HL-60 (cell line): Measurements from ENCODE around the gene SPATA25.
"Not testable (repeated sequence)": the region's sequence is repeated elsewhere in the genome, so short reads cannot be mapped to it uniquely, and the experiment has no call there.

Experiments used
- DNase-seq, 2 experiments: peaks; one replicate each; pipeline ENCODE4 v3.0.0-alpha.2; 2010 to 2020; ENCODE audit warnings: low read depth in 1 of 2, low spot score in 1 of 2
- H3K27ac ChIP-seq: fragments of 250-450 bp; sonication (Bioruptor Pico); replicated peaks from 2 replicates; pipeline ENCODE4 v1.5.1; 2020; ENCODE audit warnings: mild to moderate bottlenecking, moderate library complexity
- H3K27me3 ChIP-seq: fragments of 250-450 bp; sonication (Bioruptor Pico); 2 replicates; pipeline ENCODE4 v1.5.1; 2021; ENCODE audit warnings: mild to moderate bottlenecking, moderate library complexity; ENCODE audit not compliant: insufficient read depth, poor library complexity, severe bottlenecking
- H3K4me3 ChIP-seq: replicated peaks from 2 replicates; pipeline ENCODE4 v1.5.1; 2011; ENCODE audit warnings: mild to moderate bottlenecking, control low read depth, low read length; ENCODE audit not compliant: insufficient read depth
- GABPA ChIP-seq: IDR thresholded peaks from 2 replicates; pipeline ENCODE4 v1.6.1; 2012; ENCODE audit warnings: low read depth
- POLR2AphosphoS5 ChIP-seq: IDR thresholded peaks from 2 replicates; pipeline ENCODE4 v1.6.1; 2012; ENCODE audit warnings: low read depth
- SPI1 ChIP-seq: IDR thresholded peaks from 2 replicates; pipeline ENCODE4 v1.6.1; 2012; ENCODE audit warnings: low read depth, mild to moderate bottlenecking, borderline replicate concordance
- TF ChIP-seq, protein P1 (sequence below): IDR thresholded peaks from 2 replicates; pipeline ENCODE4 v1.6.1; 2012; ENCODE audit warnings: low read depth; ENCODE audit not compliant: insufficient replicate concordance
- TF ChIP-seq, protein P2 (sequence below): IDR thresholded peaks from one replicate; pipeline ENCODE4 v1.5.1; 2011; ENCODE audit warnings: low read length, control low read depth, inconsistent platforms; ENCODE audit not compliant: insufficient read depth

Gene SPATA25

DNA sequence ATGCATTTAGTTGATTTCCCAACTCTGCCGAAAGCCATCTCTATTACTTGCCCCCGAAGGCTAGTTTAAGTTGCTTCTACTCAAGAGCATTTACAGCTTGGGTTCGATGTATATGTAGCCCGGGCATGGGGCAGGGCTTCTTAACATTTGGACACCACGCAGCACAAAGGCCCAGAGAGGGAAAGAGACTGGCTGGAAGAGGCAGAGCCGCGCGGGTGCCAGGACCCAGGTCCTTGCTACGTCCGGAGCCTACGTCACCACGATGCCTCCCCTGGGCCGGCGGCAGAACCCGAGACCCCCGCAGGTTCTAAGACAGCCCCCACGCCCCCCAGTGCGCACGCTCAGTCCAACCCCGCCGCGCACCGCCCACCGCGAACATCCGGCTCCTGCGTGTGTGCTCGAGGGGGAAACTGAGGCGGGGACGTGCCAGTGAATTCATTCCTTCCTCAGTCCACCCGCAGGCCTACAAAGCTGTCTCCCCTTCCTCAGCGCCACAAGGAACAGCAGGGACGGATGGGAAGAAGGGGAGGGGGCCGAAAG, 46.7 kb upstream of the SPATA25 start:
- peak overlapping the region; percentile 100 for H3K27ac ChIP-seq
- H3K4me3 ChIP-seq, result peak overlapping the region; percentile 96
- H3K27me3 ChIP-seq, result no peaks in the 10 kb centered on the region
- peak in 1 of 2 experiments; percentile 49 for DNase-seq
- TF ChIP-seq POLR2AphosphoS5, result no peak
- TF ChIP-seq, protein P1, sequence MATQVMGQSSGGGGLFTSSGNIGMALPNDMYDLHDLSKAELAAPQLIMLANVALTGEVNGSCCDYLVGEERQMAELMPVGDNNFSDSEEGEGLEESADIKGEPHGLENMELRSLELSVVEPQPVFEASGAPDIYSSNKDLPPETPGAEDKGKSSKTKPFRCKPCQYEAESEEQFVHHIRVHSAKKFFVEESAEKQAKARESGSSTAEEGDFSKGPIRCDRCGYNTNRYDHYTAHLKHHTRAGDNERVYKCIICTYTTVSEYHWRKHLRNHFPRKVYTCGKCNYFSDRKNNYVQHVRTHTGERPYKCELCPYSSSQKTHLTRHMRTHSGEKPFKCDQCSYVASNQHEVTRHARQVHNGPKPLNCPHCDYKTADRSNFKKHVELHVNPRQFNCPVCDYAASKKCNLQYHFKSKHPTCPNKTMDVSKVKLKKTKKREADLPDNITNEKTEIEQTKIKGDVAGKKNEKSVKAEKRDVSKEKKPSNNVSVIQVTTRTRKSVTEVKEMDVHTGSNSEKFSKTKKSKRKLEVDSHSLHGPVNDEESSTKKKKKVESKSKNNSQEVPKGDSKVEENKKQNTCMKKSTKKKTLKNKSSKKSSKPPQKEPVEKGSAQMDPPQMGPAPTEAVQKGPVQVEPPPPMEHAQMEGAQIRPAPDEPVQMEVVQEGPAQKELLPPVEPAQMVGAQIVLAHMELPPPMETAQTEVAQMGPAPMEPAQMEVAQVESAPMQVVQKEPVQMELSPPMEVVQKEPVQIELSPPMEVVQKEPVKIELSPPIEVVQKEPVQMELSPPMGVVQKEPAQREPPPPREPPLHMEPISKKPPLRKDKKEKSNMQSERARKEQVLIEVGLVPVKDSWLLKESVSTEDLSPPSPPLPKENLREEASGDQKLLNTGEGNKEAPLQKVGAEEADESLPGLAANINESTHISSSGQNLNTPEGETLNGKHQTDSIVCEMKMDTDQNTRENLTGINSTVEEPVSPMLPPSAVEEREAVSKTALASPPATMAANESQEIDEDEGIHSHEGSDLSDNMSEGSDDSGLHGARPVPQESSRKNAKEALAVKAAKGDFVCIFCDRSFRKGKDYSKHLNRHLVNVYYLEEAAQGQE, result no peak
- TF ChIP-seq SPI1, result no peak
- TF ChIP-seq, protein P2, sequence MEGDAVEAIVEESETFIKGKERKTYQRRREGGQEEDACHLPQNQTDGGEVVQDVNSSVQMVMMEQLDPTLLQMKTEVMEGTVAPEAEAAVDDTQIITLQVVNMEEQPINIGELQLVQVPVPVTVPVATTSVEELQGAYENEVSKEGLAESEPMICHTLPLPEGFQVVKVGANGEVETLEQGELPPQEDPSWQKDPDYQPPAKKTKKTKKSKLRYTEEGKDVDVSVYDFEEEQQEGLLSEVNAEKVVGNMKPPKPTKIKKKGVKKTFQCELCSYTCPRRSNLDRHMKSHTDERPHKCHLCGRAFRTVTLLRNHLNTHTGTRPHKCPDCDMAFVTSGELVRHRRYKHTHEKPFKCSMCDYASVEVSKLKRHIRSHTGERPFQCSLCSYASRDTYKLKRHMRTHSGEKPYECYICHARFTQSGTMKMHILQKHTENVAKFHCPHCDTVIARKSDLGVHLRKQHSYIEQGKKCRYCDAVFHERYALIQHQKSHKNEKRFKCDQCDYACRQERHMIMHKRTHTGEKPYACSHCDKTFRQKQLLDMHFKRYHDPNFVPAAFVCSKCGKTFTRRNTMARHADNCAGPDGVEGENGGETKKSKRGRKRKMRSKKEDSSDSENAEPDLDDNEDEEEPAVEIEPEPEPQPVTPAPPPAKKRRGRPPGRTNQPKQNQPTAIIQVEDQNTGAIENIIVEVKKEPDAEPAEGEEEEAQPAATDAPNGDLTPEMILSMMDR, result no peak
- no peak for TF ChIP-seq GABPA

DNA sequence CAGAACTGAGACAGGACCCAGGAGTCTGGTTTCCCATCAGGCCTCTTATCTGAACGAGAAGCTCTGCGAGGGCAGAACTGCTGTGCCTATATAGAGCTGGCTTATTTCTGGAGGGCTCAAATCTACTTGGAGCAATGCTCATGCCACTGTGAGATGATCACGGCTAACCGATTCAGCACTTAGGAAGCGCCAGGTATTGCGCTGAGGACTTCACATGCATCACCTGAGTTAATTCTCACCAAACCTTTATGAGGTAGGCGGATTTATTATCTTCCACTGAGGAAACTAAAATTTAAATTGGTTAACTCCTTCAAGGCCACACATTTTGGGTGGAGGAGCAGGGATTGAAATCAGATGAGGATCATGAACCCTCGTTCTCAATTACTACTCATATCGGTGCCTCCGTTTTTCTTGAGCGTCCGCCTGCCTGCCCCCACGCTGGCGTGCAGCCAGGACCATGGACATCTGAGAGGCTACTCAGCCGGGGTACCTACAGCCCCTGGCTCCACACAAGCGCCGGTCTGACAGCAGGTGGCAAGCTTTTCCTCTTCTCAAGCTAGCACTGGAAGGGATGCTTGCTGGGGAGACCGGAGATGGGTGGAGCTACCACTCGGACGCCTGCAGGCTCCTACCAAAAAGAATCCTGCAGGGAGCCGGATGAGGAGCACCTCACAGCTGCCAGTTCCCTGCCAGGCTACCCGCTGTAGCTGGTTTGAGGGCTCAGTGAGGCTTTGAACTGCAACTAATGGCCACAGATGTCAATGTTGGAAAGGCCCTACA, 46.0 kb upstream of the SPATA25 start:
- no peaks in the 10 kb centered on the region for H3K27me3 ChIP-seq
- DNase-seq, result peak; percentile 72 to 87
- no peak for TF ChIP-seq GABPA
- TF ChIP-seq POLR2AphosphoS5, result no peak
- TF ChIP-seq, protein P2, result no peak
- TF ChIP-seq, protein P1, result no peak
- no peak for TF ChIP-seq SPI1
- peak overlapping the region; percentile 96 for H3K4me3 ChIP-seq
- H3K27ac ChIP-seq, result peak overlapping the region; percentile 100

DNA sequence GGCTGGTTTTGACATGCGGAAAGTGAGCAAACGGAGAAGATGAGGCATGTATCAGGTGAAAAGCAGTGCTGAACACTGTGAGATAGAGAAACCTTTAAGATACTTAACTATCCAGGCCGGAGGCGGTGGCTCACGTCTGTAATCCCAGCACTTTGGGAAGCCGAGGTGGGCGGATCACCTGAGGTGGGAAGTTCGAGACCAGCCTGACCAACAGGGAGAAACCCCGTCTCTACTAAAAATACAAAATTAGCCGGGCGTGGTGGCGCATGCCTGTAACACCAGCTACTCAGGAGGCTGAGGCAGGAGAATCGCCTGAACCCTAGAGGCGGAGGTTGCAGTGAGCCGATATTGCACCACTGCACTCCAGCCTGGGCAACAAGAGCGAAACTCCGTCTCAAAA, 44.3 kb upstream of the SPATA25 start:
- not testable (repeated sequence) for H3K27ac ChIP-seq, H3K27me3 ChIP-seq, DNase-seq, H3K4me3 ChIP-seq

DNA sequence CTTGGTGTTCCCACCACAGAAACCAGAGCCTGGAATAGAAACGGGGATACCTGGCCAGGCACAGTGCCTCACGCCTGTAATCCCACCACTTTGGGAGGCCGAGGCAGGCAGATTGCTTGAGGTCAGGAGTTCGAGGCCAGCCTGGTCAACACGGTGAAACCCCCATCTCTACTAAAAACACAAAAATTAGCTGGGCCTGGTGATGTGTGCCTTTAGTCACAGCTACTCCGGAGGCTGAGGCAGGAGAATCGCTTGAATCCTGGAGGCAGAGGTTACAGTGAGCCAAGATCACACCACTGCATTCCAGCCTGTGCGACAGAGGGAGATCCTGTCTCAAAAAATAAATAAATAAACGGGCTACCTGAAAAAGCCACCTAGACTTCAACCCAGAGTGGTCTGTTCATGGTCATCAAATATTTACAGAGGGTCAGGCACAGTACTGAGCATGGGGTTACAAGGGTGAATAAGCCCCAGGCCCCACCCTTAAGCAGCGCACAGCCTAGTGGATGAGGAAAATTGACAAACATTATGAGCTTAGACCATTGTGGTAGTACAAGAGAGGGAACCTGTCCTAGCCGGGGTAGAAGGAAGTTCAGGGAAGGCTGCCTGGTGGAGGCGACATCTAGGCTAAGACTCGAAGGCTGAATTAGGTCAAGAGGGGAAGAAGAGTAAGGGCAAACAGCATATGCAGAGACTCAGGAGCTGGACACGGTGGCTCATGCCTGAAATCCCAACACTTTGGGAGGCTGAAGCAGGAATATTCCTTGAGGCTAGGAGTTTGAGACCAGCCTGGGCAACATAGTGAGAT, 39.9 kb upstream of the SPATA25 start:
- DNase-seq, result no peak
- no peak overlapping the region for H3K27ac ChIP-seq
- TF ChIP-seq GABPA, result no peak
- TF ChIP-seq, protein P2, result no peak
- TF ChIP-seq POLR2AphosphoS5, result no peak
- TF ChIP-seq, protein P1, result no peak
- no peak for TF ChIP-seq SPI1
- no peaks in the 10 kb centered on the region for H3K27me3 ChIP-seq
- H3K4me3 ChIP-seq, result no peak overlapping the region
